ENCODE measurements around the gene GMPR. TPM values are rescaled to one million over a fixed set of nuclear protein-coding genes. Genes with fewer than 3 reads are reported as not detected.
"Not testable (repeated sequence)": the region's sequence is repeated elsewhere in the genome, so short reads cannot be mapped to it uniquely, and the experiment has no call there.

The GMPR gene
- total RNA-seq, 2 experiments from 2014 or later, result 0.94 to 1.0 TPM

DNA sequence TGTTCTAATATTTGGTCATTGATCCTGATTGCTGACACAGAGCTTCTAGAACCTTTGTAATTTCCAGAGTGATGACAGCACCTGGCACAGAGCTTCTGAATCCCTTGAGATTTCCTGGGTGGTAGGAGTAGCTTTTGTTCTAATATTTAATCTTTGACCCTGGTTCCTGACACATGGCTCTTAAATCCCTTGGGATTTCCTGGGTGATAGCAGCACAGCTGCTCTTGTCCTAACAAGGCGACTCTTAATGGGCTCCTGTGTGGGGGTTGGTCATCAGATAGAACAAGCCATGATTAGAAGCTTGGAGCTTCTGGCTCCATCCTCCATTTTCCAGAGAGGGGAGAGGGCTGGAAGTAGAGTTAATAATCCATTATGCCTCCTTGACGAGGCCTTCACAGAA, 18.4 kb downstream of the GMPR start:
- peaks cover 4% of the 10 kb centered on the region for H3K4me1 Mint-ChIP-seq (ENCODE audit: low read depth)
- DNase-seq, result no peak
- CTCF ChIA-PET, result interaction anchor here (1.2 kb wide), 1 partner anchor 9 kb away, joined by 3 read pairs; no protein-coding TSS in a partner anchor
- H3K9me3 Mint-ChIP-seq, result peaks cover 2% of the 10 kb centered on the region
- no peaks in the 10 kb centered on the region for H3K36me3 Mint-ChIP-seq (ENCODE audit: low read depth)
- no peak overlapping the region for H3K4me3 Mint-ChIP-seq
- intact Hi-C loops (cut with micrococcal nuclease), result no loop called here
- no peak overlapping the region for H3K27ac Mint-ChIP-seq
- no peaks in the 10 kb centered on the region for H3K27me3 Mint-ChIP-seq (ENCODE audit: low read depth)

DNA sequence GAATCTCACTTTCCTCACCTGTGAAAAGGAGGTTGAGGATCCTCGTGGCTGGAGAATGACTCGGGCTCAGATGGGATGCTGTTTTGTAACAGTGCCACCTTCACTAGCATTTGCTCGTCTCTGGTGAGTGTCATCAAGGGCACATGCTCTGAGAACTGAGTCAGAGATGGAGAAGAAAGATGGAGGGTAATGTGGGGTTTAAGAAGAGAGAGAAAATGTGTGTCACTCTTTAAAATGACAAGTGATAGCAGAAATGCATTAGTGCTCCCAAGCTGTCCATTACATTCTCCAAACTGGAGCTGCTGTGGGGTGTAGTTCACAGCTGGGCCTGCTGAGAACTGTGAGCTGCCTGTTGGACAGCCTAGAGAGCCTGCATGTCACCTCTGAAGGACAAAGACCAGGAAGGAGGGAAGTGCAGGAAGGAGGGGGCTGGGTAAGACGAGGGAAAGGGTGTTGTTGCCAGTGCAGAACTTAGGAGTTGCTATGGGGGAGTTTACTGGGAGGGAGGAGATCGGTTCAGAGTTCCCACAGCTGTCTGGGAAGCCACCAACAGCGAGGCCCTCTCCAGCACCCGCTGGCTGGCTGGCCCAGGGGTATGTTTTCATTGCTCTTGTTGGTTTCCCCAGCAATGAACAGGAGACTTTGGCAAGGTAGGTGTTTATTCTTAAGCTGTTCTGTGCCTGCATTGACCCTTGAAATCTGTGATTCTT, 19.8 kb downstream of the GMPR start:
- no peak overlapping the region for H3K4me3 Mint-ChIP-seq
- intact Hi-C loops (cut with micrococcal nuclease), result no loop called here
- peak; percentile 7 for DNase-seq
- CTCF ChIA-PET, result interaction anchor here (0.6 kb wide), 1 partner anchor 424 kb away, joined by 3 read pairs; no protein-coding TSS in a partner anchor
- peaks cover 2% of the 10 kb centered on the region for H3K9me3 Mint-ChIP-seq
- peaks cover 4% of the 10 kb centered on the region for H3K4me1 Mint-ChIP-seq (ENCODE audit: low read depth)
- no peak overlapping the region for H3K27ac Mint-ChIP-seq
- H3K27me3 Mint-ChIP-seq (ENCODE audit: low read depth), result no peaks in the 10 kb centered on the region
- H3K36me3 Mint-ChIP-seq (ENCODE audit: low read depth), result no peaks in the 10 kb centered on the region

DNA sequence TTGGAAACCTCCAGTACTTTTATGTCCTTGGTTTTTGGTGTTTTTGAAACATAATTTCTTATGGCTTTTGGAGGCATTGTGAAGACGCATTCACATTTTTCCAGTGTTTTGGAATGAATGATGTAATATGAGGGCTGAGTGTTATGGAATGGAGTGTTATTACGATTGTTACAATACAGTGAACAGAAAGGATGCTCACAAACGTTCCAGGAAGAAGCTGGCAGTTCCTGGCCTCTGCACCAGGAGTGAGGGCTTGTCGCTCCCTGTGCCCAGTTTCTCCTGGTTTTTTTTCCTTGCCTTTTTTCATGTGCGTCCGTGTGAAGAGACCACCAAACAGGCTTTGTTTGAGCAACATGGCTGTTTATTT, 20.3 kb downstream of the GMPR start:
- H3K27ac Mint-ChIP-seq, result no peak overlapping the region
- DNase-seq, result no peak
- CTCF ChIA-PET, result no interaction called here
- H3K4me3 Mint-ChIP-seq, result no peak overlapping the region
- no peaks in the 10 kb centered on the region for H3K27me3 Mint-ChIP-seq (ENCODE audit: low read depth)
- intact Hi-C loops (cut with micrococcal nuclease), result no loop called here
- H3K9me3 Mint-ChIP-seq, result peaks cover 2% of the 10 kb centered on the region
- H3K4me1 Mint-ChIP-seq (ENCODE audit: low read depth), result peaks cover 4% of the 10 kb centered on the region
- no peaks in the 10 kb centered on the region for H3K36me3 Mint-ChIP-seq (ENCODE audit: low read depth)

DNA sequence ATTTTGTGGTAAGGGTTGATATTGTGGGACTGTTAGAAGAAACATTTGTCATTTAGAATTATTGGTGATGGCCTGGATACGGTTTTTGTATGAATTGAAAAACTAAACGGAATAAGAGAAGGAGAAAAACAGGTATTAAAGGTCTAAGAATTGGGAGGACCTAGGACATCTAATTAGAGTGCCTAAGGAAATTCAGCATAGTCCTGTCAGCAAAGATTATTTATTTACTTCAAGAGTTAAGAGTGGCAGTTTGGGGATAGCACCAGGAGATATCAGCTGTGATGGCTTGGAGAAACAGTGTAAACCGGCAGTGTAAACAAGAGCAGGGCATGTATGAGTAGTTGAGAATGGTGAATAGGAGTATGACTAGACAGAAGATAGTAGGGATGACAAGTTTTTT, 21.2 kb downstream of the GMPR start:
- H3K27me3 Mint-ChIP-seq (ENCODE audit: low read depth); DNase-seq; H3K36me3 Mint-ChIP-seq (ENCODE audit: low read depth); H3K9me3 Mint-ChIP-seq; CTCF ChIA-PET; H3K4me1 Mint-ChIP-seq (ENCODE audit: low read depth); H3K27ac Mint-ChIP-seq; intact Hi-C loops (cut with micrococcal nuclease); H3K4me3 Mint-ChIP-seq: not testable (repeated sequence)

DNA sequence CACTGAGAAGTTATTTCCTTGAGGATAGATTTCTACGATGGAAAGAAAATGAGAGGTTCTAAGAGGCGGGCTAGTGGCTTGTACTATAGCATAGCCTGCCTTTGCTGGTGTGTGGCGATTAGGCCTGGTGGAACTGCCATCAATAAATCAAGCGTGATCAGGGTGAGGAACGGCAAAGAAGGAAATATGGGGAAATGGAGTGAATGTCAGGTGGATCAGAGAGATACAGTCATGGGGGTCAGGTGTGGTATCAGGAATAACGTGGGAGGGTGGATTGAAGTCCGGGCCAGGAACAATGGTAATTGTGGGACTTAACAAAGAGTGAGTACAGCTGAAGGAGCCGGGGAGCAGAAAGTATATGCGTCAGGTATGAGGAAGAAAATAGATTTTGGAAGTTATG, 22.2 kb downstream of the GMPR start:
- H3K4me1 Mint-ChIP-seq (ENCODE audit: low read depth); CTCF ChIA-PET; H3K36me3 Mint-ChIP-seq (ENCODE audit: low read depth); H3K27ac Mint-ChIP-seq; H3K9me3 Mint-ChIP-seq; H3K27me3 Mint-ChIP-seq (ENCODE audit: low read depth); H3K4me3 Mint-ChIP-seq; DNase-seq; intact Hi-C loops (cut with micrococcal nuclease): not testable (repeated sequence)

DNA sequence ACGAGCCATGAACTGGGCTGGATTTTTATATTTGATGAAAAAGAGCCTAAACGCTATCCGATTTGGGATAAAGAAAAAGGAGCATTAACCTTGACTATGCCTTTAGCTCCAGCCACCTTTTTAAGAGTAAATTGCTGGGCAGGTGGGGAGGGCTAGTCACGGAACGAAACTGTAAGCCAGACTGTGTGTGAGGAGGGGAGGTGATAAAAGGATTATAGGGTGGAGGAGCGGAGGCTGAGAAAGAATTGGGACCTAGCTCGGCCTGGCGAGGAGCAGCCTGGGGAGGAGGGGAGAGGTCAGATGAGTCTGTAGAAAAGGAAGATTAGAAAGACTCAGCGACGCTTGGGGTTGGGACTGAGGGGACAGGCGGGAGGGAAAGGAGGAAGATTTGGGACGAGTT, 24.4 kb downstream of the GMPR start:
- H3K4me1 Mint-ChIP-seq (ENCODE audit: low read depth); H3K9me3 Mint-ChIP-seq; H3K27me3 Mint-ChIP-seq (ENCODE audit: low read depth); H3K27ac Mint-ChIP-seq; H3K4me3 Mint-ChIP-seq; DNase-seq; H3K36me3 Mint-ChIP-seq (ENCODE audit: low read depth); CTCF ChIA-PET; intact Hi-C loops (cut with micrococcal nuclease): not testable (repeated sequence)

DNA sequence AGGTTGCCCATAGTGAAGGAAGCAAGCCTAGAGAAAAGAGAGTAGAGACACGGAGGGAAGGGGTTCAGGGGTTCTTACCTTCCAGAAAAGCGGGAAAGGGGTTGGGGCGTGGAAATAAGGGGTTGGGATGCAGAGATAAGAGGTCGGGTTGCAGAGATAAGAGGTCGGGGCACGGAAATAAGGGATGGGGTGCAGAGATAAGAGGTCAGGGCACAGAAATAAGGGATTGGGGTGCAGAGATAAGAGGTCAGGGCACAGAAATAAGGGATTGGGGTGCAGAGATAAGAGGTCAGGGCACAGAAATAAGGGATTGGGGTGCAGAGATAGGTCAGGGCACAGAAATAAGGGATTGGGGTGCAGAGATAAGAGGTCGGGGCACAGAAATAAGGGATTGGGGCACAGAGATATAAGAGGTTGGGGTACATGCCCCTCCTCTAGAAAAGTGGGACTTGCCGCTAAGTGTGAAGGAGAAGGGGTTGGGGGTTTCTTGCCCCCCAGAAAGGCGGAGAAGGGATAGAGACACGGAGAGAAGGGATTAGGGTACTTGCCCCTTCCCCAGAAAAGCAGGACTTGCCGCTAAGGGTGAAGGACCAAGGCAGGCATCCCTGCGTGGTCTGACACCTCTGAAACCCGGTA, 25.2 kb downstream of the GMPR start:
- H3K4me3 Mint-ChIP-seq; H3K9me3 Mint-ChIP-seq; intact Hi-C loops (cut with micrococcal nuclease); H3K27ac Mint-ChIP-seq; H3K4me1 Mint-ChIP-seq (ENCODE audit: low read depth); CTCF ChIA-PET; DNase-seq; H3K27me3 Mint-ChIP-seq (ENCODE audit: low read depth); H3K36me3 Mint-ChIP-seq (ENCODE audit: low read depth): not testable (repeated sequence)

DNA sequence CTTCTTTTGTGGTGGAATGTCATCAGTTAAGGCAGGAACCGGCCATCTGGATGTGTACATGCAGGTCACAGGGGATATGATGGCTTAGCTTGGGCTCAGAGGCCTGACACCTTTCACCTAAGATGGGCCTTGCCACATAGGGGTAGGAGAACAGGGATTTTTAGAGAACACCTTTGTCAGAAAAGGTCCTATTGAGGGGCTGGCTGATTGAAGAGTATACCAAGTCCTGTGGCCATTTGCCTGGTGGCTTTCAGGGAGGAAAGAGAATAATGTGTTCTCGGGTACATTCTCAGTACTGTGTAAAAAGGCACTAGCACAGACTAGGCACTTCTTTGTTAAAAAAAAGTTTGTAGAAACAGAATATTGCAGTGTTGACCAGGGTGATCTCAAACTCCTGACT, 26.4 kb downstream of the GMPR start:
- Mint-ChIP-seq H3K4me3 (no peak overlapping the region), H3K36me3 (ENCODE audit: low read depth) (no peaks in the 10 kb centered on the region), H3K27me3 (ENCODE audit: low read depth) (no peaks in the 10 kb centered on the region), H3K9me3 (no peaks in the 10 kb centered on the region), H3K4me1 (ENCODE audit: low read depth) (no peaks in the 10 kb centered on the region), H3K27ac (no peak overlapping the region)
- intact Hi-C loops (cut with micrococcal nuclease), result no loop called here
- CTCF ChIA-PET, result no interaction called here
- DNase-seq, result no peak

DNA sequence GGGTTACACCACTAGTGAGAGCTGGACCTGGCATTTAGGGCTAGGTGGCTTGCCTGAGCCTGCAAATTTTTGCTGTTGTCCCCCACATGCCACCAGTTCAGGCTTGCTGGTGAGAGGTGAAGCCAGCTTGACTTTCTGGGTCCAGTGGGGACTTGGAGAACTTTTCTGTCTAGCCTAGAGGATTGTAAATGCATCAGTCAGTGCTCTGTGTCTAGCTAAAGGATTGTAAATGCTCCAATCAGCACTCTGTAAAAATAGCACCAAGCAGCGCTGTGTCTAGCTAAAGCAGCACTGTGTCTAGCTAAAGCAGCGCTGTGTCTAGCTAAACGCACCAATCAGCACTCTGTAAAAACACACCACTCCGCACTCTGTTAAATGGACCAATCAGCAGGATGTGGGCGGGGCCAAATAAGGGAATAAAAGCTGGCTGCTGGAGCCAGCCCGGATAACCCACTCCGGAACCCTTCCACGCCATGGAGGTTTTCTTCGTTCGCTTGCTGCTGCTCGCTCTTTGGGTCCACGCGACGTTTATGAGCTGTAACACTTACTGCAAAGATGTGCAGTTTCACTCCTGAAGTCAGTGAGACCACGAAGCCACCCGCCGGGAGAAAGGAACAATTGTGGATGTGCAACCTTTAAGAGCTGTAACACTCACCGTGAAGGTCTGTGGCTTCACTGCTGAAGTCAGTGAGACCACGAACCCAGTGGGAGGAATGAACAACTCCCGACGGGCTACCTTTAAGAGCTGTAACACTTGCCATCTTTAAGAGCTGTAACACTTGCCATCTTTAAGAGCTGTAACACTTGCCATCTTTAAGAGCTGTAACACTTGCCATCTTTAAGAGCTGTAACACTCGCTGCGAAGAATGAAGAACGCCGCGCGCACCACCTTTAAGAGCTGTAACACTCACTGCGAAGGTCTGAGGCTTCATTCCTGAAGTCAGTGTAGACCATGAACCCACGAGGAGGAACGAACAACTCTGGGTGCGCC, 27.3 kb downstream of the GMPR start:
- H3K27ac Mint-ChIP-seq, result no peak overlapping the region
- no peaks in the 10 kb centered on the region for H3K36me3 Mint-ChIP-seq (ENCODE audit: low read depth)
- CTCF ChIA-PET, result interaction anchor here (0.8 to 1.2 kb wide), 2 partner anchors 12 to 21 kb away, joined by 3 to 4 read pairs; no protein-coding TSS in a partner anchor
- H3K4me3 Mint-ChIP-seq, result no peak overlapping the region
- H3K27me3 Mint-ChIP-seq (ENCODE audit: low read depth), result no peaks in the 10 kb centered on the region
- no peaks in the 10 kb centered on the region for H3K4me1 Mint-ChIP-seq (ENCODE audit: low read depth)
- intact Hi-C loops (cut with micrococcal nuclease), result no loop called here
- no peak for DNase-seq
- H3K9me3 Mint-ChIP-seq, result no peaks in the 10 kb centered on the region

DNA sequence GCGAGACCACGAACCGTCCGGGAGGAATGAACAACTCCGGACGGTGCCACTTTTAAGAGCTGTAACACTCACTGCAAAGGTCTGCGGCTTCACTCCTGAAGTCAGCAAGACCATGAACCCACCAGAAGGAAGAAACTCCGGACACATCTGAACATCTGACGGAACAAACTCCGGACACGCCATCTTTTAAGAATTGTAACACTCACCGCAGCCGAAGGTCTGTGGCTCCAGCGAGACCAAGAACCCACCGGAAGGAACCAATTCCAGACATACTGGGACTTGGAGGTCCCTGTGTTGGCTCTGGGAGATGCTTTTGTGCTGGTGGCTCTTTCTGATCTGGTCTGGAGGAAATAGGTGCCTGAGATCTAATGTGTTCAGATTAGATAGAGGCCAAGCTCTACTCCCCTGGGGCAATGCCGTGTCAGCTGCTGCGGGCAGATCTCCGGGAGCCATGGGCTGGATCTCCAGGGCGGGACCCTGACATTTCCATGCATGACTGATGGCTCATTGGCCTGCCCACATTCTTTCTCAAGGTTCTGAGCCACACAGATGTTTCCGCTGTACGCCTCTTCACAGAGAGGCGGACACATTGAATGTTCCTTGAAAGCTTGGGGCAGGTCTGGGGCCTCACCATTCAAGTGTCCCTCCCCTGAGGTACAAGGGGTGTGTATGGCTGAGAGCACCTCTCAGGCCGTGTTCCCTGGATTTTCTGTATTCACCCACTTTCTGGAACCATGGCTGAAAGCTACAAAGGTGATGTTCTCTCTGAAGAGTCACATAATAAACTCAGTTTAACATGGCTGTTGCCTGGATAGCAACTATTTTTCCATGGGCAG, 29.3 kb downstream of the GMPR start:
- no peak for DNase-seq
- H3K27me3 Mint-ChIP-seq (ENCODE audit: low read depth), result no peaks in the 10 kb centered on the region
- H3K36me3 Mint-ChIP-seq (ENCODE audit: low read depth), result no peaks in the 10 kb centered on the region
- CTCF ChIA-PET, result no interaction called here
- H3K4me1 Mint-ChIP-seq (ENCODE audit: low read depth), result no peaks in the 10 kb centered on the region
- intact Hi-C loops (cut with micrococcal nuclease), result no loop called here
- no peaks in the 10 kb centered on the region for H3K9me3 Mint-ChIP-seq
- H3K27ac Mint-ChIP-seq, result no peak overlapping the region
- H3K4me3 Mint-ChIP-seq, result peak overlapping the region; percentile 12

DNA sequence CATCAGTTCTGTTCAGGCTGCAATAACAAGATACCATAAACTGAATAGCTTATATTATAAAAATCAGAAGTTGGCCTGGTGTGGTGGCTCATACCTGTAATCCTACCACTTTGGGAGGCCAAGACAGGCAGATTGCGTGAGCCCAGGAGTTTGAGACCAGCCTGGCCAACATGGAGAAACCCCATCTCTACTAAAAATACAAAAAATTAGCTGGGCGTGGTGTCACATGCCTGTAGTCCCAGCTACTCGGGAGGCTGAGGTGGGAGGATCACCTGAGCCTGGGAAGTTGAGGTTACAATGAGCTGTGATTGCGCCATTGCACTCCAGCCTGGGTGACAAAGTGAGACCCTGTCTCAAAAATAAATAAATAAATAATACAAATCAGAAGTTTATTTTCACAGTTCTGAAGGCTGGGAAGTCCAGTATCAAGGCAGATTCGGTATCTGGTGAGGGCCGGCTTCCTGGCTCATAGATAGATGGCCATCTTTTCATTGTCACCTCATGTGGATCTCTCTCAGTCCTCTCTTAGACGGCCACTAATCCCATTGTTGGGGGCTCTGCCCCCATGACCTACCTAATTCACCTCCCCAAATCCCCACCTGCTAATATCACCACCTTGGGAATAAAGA, 31.2 kb downstream of the GMPR start:
- intact Hi-C loops (cut with micrococcal nuclease); H3K9me3 Mint-ChIP-seq; H3K4me1 Mint-ChIP-seq (ENCODE audit: low read depth); H3K27ac Mint-ChIP-seq; H3K36me3 Mint-ChIP-seq (ENCODE audit: low read depth); H3K4me3 Mint-ChIP-seq; DNase-seq; H3K27me3 Mint-ChIP-seq (ENCODE audit: low read depth): not testable (repeated sequence)
- CTCF ChIA-PET, result interaction anchor here (1.2 kb wide), 1 partner anchor 496 kb away, joined by 3 read pairs; no protein-coding TSS in a partner anchor
